Right cardiac atrium (tissue), 5 donors: ENCODE results near the gene CTNNB1. TPM values are rescaled to one million over a fixed set of nuclear protein-coding genes. Genes with fewer than 3 reads are reported as not detected.

ENCODE experiments used
- ATAC-seq, 2 donors: fragments of 200-7000 bp; cut with Tn5 transposase; one replicate each; pipeline versions ENCODE4 v1.8.0 to v1.9.1; 2020; ENCODE audit warnings: moderate library complexity in 2 of 2, mild to moderate bottlenecking in 1 of 2
- DNase-seq, 3 donors: peaks; one replicate each; pipeline ENCODE4 v3.0.0-alpha.2; 2020
- H3K27ac ChIP-seq: one replicate; pipeline ENCODE4 v1.5.1; 2013; ENCODE audit warnings: mild to moderate bottlenecking, low read length, control low read depth, moderate library complexity
- H3K27me3 ChIP-seq: one replicate; pipeline ENCODE4 v1.6.1; 2013; ENCODE audit not compliant: control insufficient read depth, insufficient read depth
- H3K4me1 ChIP-seq: one replicate; pipeline ENCODE4 v1.6.1; 2013; ENCODE audit warnings: low read length; ENCODE audit not compliant: control insufficient read depth, insufficient read depth
- H3K4me3 ChIP-seq: one replicate; pipeline ENCODE4 v1.5.1; 2013; ENCODE audit warnings: low read length, control low read depth
- H3K9me3 ChIP-seq: one replicate; pipeline ENCODE4 v1.6.1; 2013; ENCODE audit warnings: low read length; ENCODE audit not compliant: control insufficient read depth
- WGBS: extraction: QIAGEN DNeasy Blood & Tissue Kit; methylation state at CpG from one replicate; pipeline ENCODE4 v1.1.7; 2013; 5-methylcytosine and 5-hydroxymethylcytosine counted together
- intact Hi-C, 4 donors: fragments of 100-400 bp; cut with DNase I; formaldehyde crosslinking; loops; one replicate each; pipeline versions ENCODE4 v1.11.0 to v1.14.0; 2022 to 2023
- polyA plus RNA-seq: library from polyadenylated mRNA; stranded (reverse); fragments of 200-250 nt; gene quantifications from one replicate; pipeline ENCODE4 v1.2.3, GENCODE V29; 2013
- total RNA-seq, 4 donors: library from RNA; stranded (reverse); fragmentation: NEBNext Ultra II Directional; extraction: Animal tissue kit (Norgen Biotek cat#: 25700); gene quantifications; one replicate each; pipeline ENCODE4 v1.2.1, GENCODE V29; 2021
- donor health status: healthy with polysubstance abuse.
- donor health status: DM: no; HTN: yes; CAD: no.
- donor health status: DM: no; HTN: no; CAD: no.
- donor health status: DM: no; HTN: yes; CAD: no; lungs with severe emphysema.
- donor health status: DM: yes; HTN: yes; CAD: no.

CTNNB1 gene
- total and polyA plus RNA-seq, 5 donors: 53.5 to 263 (median 172) TPM

DNA sequence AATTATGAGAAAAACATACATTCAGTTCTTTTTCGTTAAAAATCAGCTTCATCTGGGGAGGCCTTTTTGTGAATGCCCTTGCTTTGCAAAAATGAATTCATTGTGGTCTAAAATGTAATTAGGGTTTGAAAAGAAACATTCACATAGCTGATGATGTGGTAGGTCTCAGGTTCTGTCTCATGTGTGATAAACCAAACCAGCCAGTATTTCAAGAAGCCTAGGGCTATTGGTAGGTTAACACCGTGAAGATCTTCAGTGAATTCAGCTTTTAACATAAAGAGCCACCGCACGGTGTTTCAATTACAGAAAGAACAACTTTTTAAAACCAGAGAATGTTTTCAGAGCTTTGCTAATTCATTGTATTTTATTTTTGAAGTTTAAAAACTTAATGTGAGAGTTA lies 41.9 kb downstream of the CTNNB1 start:
- H3K27me3 ChIP-seq: no peaks in the 10 kb centered on the region
- 90% methylated on average over 4 of the region's 4 CpGs for WGBS
- intact Hi-C loops: no loop called here

DNA sequence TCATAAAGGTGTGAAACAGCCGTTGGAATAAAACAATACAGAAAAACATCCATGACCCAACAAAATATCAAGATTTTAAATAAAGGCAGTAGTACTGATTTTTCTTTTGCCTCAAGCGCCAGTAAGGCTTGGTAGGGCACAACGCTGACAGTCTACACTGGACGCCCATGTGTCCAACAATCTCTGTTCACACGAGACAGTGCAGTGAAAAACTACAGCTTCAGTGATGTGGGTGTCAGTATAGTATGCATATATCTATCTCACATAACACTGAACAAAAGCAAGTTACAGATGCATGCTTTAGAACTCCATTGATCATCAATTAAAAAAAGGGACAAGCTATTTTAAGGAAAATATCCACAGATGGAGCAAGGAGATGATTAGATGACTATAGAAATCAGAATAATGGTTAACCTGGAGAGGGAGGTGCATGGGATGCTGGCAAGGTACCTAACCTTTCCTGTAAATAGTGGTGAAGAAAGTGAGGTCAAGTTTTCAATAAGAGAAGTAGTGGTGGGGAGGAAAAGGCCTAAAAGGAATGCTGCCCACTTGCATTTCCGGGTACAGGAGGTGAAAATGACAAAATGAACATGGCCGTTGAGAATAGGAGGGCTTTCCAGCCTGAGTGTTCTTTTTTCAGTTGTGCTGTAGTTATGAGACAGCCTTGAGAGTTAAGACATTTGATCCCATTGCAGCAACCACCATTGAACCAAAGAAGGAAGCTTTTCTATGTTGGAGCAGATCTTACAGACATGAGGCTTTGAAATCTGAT lies 42.7 kb downstream of the CTNNB1 start:
- no peak overlapping the region for H3K4me3 ChIP-seq
- no peaks in the 10 kb centered on the region for H3K27me3 ChIP-seq
- no peak for ATAC-seq
- intact Hi-C loops: no loop called here
- no peaks in the 10 kb centered on the region for H3K9me3 ChIP-seq
- peaks cover 14% of the 10 kb centered on the region for H3K4me1 ChIP-seq
- no peak overlapping the region for H3K27ac ChIP-seq
- WGBS: 81% methylated on average over 7 of the region's 7 CpGs
- no peak for DNase-seq

More for the DNA sequence above, 41.9 kb downstream of the CTNNB1 start:
- ATAC-seq: no peak
- no peak for DNase-seq
- no peak overlapping the region for H3K4me3 ChIP-seq
- H3K9me3 ChIP-seq: no peaks in the 10 kb centered on the region
- H3K4me1 ChIP-seq: peaks cover 10% of the 10 kb centered on the region
- H3K27ac ChIP-seq: no peak overlapping the region

GRCh38 chr3:41243183-41243582 lies 43.9 kb downstream of the CTNNB1 start:
- ATAC-seq (no peak), DNase-seq (no peak)
- no peak overlapping the region for H3K4me3 ChIP-seq
- H3K4me1 ChIP-seq: peaks cover 18% of the 10 kb centered on the region
- H3K9me3 ChIP-seq: no peaks in the 10 kb centered on the region
- WGBS: 96% methylated on average over 2 of the region's 2 CpGs
- no peaks in the 10 kb centered on the region for H3K27me3 ChIP-seq
- no peak overlapping the region for H3K27ac ChIP-seq
- intact Hi-C loops: no loop called here

GRCh38 chr3:41244620-41245336 lies 45.5 kb downstream of the CTNNB1 start:
- no peaks in the 10 kb centered on the region for H3K27me3 ChIP-seq
- no peak overlapping the region for H3K4me3 ChIP-seq
- H3K9me3 ChIP-seq: no peaks in the 10 kb centered on the region
- DNase-seq (peak in 2 of 3 donors; percentile 53 to 57), ATAC-seq (peak; percentile 3 to 25)
- WGBS: 65% methylated on average over 6 of the region's 6 CpGs
- peaks cover 15% of the 10 kb centered on the region for H3K4me1 ChIP-seq
- intact Hi-C loops: no loop called here
- no peak overlapping the region for H3K27ac ChIP-seq

GRCh38 chr3:41247055-41248004 lies 48.0 kb downstream of the CTNNB1 start:
- H3K9me3 ChIP-seq: no peaks in the 10 kb centered on the region
- DNase-seq: peak in 2 of 3 donors; percentile 57 to 58
- no peak overlapping the region for H3K4me3 ChIP-seq
- peak; percentile 19 to 22 for ATAC-seq
- 73% methylated on average over 12 of the region's 12 CpGs for WGBS
- intact Hi-C loops: no loop called here
- H3K27ac ChIP-seq: no peak overlapping the region
- H3K27me3 ChIP-seq: no peaks in the 10 kb centered on the region
- H3K4me1 ChIP-seq: peaks cover 15% of the 10 kb centered on the region

- peaks cover 15% of the 10 kb centered on the region for H3K4me1 ChIP-seq
- WGBS: 76% methylated on average over 3 of the region's 3 CpGs
- ATAC-seq (peak in 1 of 2 donors; percentile 3), DNase-seq (no peak)
- intact Hi-C loops: no loop called here
- H3K27me3 ChIP-seq: no peaks in the 10 kb centered on the region
- H3K27ac ChIP-seq: no peak overlapping the region
- no peaks in the 10 kb centered on the region for H3K9me3 ChIP-seq
- H3K4me3 ChIP-seq: no peak overlapping the region
Measured at GRCh38 chr3:41248525-41248924, 49.2 kb downstream of the CTNNB1 start.

DNA sequence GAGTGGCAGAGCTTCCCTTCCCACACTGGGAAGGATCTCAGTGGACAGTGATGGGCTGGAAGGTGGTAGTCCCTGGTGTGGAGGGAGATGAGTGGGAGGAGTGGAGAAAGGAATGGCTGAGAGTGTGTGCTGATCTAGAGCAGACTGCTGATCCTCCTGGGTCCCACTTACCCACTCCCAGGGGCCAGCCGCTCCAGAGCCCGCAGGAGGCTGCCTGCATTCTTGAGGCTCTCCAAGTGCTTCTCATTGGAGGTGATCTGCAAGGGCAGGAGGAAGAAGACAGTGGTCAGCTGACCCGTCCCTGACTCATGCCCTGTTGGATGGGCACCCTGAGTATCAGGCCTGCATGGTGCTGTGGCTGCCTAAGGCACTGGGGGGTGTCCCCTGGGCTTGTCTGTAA lies 50.0 kb downstream of the CTNNB1 start:
- Histone ChIP-seq H3K4me3 (no peak overlapping the region), H3K4me1 (peaks cover 15% of the 10 kb centered on the region), H3K27me3 (no peaks in the 10 kb centered on the region), H3K9me3 (no peaks in the 10 kb centered on the region), H3K27ac (no peak overlapping the region)
- ATAC-seq: no peak
- DNase-seq: no peak
- intact Hi-C loops: no loop called here
- WGBS: 91% methylated on average over 3 of the region's 3 CpGs

- H3K4me3 ChIP-seq: no peak overlapping the region
- H3K27me3 ChIP-seq: no peaks in the 10 kb centered on the region
- intact Hi-C loops: no loop called here
- peaks cover 9% of the 10 kb centered on the region for H3K4me1 ChIP-seq
- DNase-seq (no peak), ATAC-seq (no peak)
- H3K27ac ChIP-seq: no peak overlapping the region
- 64% methylated on average over 2 of the region's 2 CpGs for WGBS
- H3K9me3 ChIP-seq: no peaks in the 10 kb centered on the region
Measured at GRCh38 chr3:41250825-41251224, 51.5 kb downstream of the CTNNB1 start.

GRCh38 chr3:41251593-41251992 lies 52.3 kb downstream of the CTNNB1 start:
- no peaks in the 10 kb centered on the region for H3K9me3 ChIP-seq
- H3K27ac ChIP-seq: no peak overlapping the region
- H3K4me3 ChIP-seq: no peak overlapping the region
- ATAC-seq: no peak
- H3K4me1 ChIP-seq: peaks cover 7% of the 10 kb centered on the region
- no peak for DNase-seq
- WGBS: 96% methylated on average over 1 of the region's 1 CpG
- H3K27me3 ChIP-seq: no peaks in the 10 kb centered on the region
- intact Hi-C loops: no loop called here

GRCh38 chr3:41258239-41258800 lies 59.0 kb downstream of the CTNNB1 start:
- WGBS: 73% methylated on average over 4 of the region's 4 CpGs
- intact Hi-C loops: no loop called here
- Histone ChIP-seq H3K27ac (no peak overlapping the region), H3K27me3 (no peaks in the 10 kb centered on the region), H3K9me3 (no peaks in the 10 kb centered on the region), H3K4me1 (no peaks in the 10 kb centered on the region), H3K4me3 (no peak overlapping the region)
- DNase-seq (no peak), ATAC-seq (no peak)
